Measurements from ENCODE around the gene QRFP. TPM values are rescaled to one million over a fixed set of nuclear protein-coding genes. Genes with fewer than 3 reads are reported as not detected.

Gene QRFP
- polyA plus RNA-seq, 1 of the 3 experiments (the other 2 are of a cell fraction): not detected

GRCh38 chr9:130860458-130861316 lies 35.9 kb downstream of the QRFP start:
- H3K9ac ChIP-seq: peak overlapping the region; percentile 54
- H3K27me3 ChIP-seq (ENCODE audit: insufficient read depth): no peaks in the 10 kb centered on the region
- ChIA-PET POLR2A (no interaction called here), CTCF (interaction anchor here (0.6 to 7.5 kb wide), 5 partner anchors 8 to 160 kb away, joined by 3 to 86 read pairs (median 3); no protein-coding TSS in a partner anchor)
- DNase-seq: no peak
- no peaks in the 10 kb centered on the region for H3K9me3 ChIP-seq
- peak overlapping the region; percentile 51 to 89 for H3K27ac ChIP-seq (ENCODE audit: low read depth in 2 of 2, low read length in 1 of 2)
- H2AFZ ChIP-seq (ENCODE audit: low read depth): no peak overlapping the region
- peak overlapping the region; percentile 66 for H3K4me2 ChIP-seq
- peaks cover 35 to 49% of the 10 kb centered on the region in 2 experiments for H3K36me3 ChIP-seq (replicated peaks in 1 of 2; ENCODE audit: control insufficient read depth in 1 of 2, insufficient read depth in 2 of 2, low read length in 1 of 2)
- H3K4me1 ChIP-seq (ENCODE audit: control insufficient read depth in 1 of 2, insufficient read depth in 2 of 2, low read depth in 1 of 2, low read length in 1 of 2): peaks cover 13 to 26% of the 10 kb centered on the region in 2 experiments; a peak in 3 of 4 replicates
- peaks cover 65% of the 10 kb centered on the region for H4K20me1 ChIP-seq (ENCODE audit: insufficient read depth)
- no peak overlapping the region for H3K4me3 ChIP-seq (ENCODE audit: low read depth in 2 of 2, low read length in 1 of 2)
- H3K9me2 ChIP-seq: no peaks in the 10 kb centered on the region
- H3K79me2 ChIP-seq (ENCODE audit: insufficient read depth): peaks cover 98% of the 10 kb centered on the region
- 83% methylated on average over 24 of the region's 28 CpGs for WGBS (ENCODE audit: low lambda C conversion rate)
- peaks cover 42% of the 10 kb centered on the region for H3F3A ChIP-seq (replicated peaks; ENCODE audit: insufficient read depth)
- 0 out of 2 replicates have a peak, but pooled peaks have one; percentile 17 for TF ChIP-seq TAF1 (IDR thresholded peaks at IDR 0.05; ENCODE audit: borderline replicate concordance, low read depth, low read length)
- TF ChIP-seq IRF3 (IDR thresholded peaks at IDR 0.05; ENCODE audit: low read depth, low read length): no peak
- peak; percentile 65; the same call in 1 of the 2 replicates for TF ChIP-seq FOSL2 (IDR thresholded peaks at IDR 0.05; ENCODE audit: borderline replicate concordance, low read depth)
- TF ChIP-seq TCF12 (IDR thresholded peaks at IDR 0.05): peak; percentile 30; the same call in 1 of the 2 replicates
- TF ChIP-seq EP300 (IDR thresholded peaks at IDR 0.05; ENCODE audit: borderline replicate concordance in 1 of 2, low read depth in 1 of 2, low read length in 1 of 2): no peak
- TF ChIP-seq, protein P1, sequence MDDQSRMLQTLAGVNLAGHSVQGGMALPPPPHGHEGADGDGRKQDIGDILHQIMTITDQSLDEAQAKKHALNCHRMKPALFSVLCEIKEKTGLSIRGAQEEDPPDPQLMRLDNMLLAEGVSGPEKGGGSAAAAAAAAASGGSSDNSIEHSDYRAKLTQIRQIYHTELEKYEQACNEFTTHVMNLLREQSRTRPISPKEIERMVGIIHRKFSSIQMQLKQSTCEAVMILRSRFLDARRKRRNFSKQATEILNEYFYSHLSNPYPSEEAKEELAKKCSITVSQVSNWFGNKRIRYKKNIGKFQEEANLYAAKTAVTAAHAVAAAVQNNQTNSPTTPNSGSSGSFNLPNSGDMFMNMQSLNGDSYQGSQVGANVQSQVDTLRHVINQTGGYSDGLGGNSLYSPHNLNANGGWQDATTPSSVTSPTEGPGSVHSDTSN (IDR thresholded peaks at IDR 0.05): 0 out of 2 replicates have a peak, but pooled peaks have one; percentile 20
- 0 out of 2 replicates have a peak, but pooled peaks have one; percentile 48 for TF ChIP-seq ELF1 (IDR thresholded peaks at IDR 0.05)
- no peak for TF ChIP-seq EZH2phosphoT487 (IDR thresholded peaks at IDR 0.05; ENCODE audit: borderline replicate concordance, low read depth)
- no peak for TF ChIP-seq GATA2 (CRISPR knock-in tag; IDR thresholded peaks at IDR 0.05)
- TF ChIP-seq TEAD4 (IDR thresholded peaks at IDR 0.05; ENCODE audit: borderline replicate concordance, insufficient read depth): peak; percentile 34; the same call in 1 of the 2 replicates
- TF ChIP-seq NRF1 (IDR thresholded peaks at IDR 0.05; ENCODE audit: low read depth, low read length): no peak
- no peak for TF ChIP-seq USF1 (IDR thresholded peaks at IDR 0.05; ENCODE audit: borderline replicate concordance, low read depth)
- TF ChIP-seq SIN3A (IDR thresholded peaks at IDR 0.05; ENCODE audit: borderline replicate concordance, low read depth, low read length): no peak
- peak; percentile 53 for TF ChIP-seq CTCF (IDR thresholded peaks at IDR 0.05)
- TF ChIP-seq, protein P2, sequence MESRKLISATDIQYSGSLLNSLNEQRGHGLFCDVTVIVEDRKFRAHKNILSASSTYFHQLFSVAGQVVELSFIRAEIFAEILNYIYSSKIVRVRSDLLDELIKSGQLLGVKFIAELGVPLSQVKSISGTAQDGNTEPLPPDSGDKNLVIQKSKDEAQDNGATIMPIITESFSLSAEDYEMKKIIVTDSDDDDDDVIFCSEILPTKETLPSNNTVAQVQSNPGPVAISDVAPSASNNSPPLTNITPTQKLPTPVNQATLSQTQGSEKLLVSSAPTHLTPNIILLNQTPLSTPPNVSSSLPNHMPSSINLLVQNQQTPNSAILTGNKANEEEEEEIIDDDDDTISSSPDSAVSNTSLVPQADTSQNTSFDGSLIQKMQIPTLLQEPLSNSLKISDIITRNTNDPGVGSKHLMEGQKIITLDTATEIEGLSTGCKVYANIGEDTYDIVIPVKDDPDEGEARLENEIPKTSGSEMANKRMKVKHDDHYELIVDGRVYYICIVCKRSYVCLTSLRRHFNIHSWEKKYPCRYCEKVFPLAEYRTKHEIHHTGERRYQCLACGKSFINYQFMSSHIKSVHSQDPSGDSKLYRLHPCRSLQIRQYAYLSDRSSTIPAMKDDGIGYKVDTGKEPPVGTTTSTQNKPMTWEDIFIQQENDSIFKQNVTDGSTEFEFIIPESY (IDR thresholded peaks at IDR 0.05; ENCODE audit: borderline replicate concordance, low read depth): 0 out of 2 replicates have a peak, but pooled peaks have one; percentile 43
- TF ChIP-seq, protein P3, sequence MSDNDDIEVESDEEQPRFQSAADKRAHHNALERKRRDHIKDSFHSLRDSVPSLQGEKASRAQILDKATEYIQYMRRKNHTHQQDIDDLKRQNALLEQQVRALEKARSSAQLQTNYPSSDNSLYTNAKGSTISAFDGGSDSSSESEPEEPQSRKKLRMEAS (IDR thresholded peaks at IDR 0.05; ENCODE audit: low read depth): peak; percentile 58; the same call in 1 of the 2 replicates
- peak; percentile 17; the same call in 1 of the 2 replicates for TF ChIP-seq SMC3 (IDR thresholded peaks at IDR 0.05; ENCODE audit: low read depth, low read length)
- TF ChIP-seq NFIC (IDR thresholded peaks at IDR 0.05; ENCODE audit: borderline replicate concordance): no peak; the same call in 1 of the 2 replicates
- TF ChIP-seq GABPA (IDR thresholded peaks at IDR 0.05; ENCODE audit: low read depth): no peak
- TF ChIP-seq RXRA (IDR thresholded peaks at IDR 0.05; ENCODE audit: borderline replicate concordance, low read depth): no peak; the same call in 1 of the 2 replicates
- TF ChIP-seq FOXJ3 (CRISPR knock-in tag; IDR thresholded peaks at IDR 0.05): no peak
- TF ChIP-seq CHD2 (IDR thresholded peaks at IDR 0.05; ENCODE audit: low read length, partially characterized antibody): no peak
- TF ChIP-seq RFX5 (IDR thresholded peaks at IDR 0.05; ENCODE audit: low read length): no peak
- no peak; the same call in 1 of the 2 replicates for TF ChIP-seq POLR2AphosphoS5 (IDR thresholded peaks at IDR 0.05; ENCODE audit: low read depth, low read length)
- TF ChIP-seq FOXM1 (IDR thresholded peaks at IDR 0.05; ENCODE audit: low read depth): no peak

All from SK-N-SH (cell line).